H1 (cell line): ENCODE data around the gene ARHGEF19. TPM values are rescaled to one million over a fixed set of nuclear protein-coding genes. Genes with fewer than 3 reads are reported as not detected.

Experiments
- CTCF ChIP-seq, 3 experiments: IDR thresholded peaks; 1 replicate in 2 of 3; 2 replicates in 1 of 3; pipeline versions ENCODE4 v1.5.1 to v1.6.1; 2011; ENCODE audit warnings: low read length in 3 of 3, mild to moderate bottlenecking in 3 of 3, inconsistent platforms in 2 of 3, low read depth in 1 of 3, moderate library complexity in 1 of 3; ENCODE audit not compliant: insufficient read depth in 1 of 3; ENCODE audit errors: control extremely low read depth in 1 of 3
- GTF2F1 ChIP-seq: IDR thresholded peaks from 2 replicates; pipeline ENCODE4 v1.6.1; 2012; ENCODE audit warnings: low read depth, low read length, improper control_type of control experiment, borderline replicate concordance
- HDAC2 ChIP-seq, 2 experiments: fragments of 300-600 bp in 1 of 2; sonication (generic) in 1 of 2; IDR thresholded peaks; 2 replicates each; pipeline ENCODE4 v1.6.1; 2011 to 2012; ENCODE audit warnings: low read depth in 2 of 2, low read length in 2 of 2, mild to moderate bottlenecking in 2 of 2, moderate library complexity in 2 of 2, borderline replicate concordance in 1 of 2, inconsistent platforms in 1 of 2
- HDAC6 ChIP-seq: IDR thresholded peaks from one replicate; pipeline ENCODE4 v1.7.1; 2012; ENCODE audit warnings: low read depth, mild to moderate bottlenecking, inconsistent platforms, low read length, moderate library complexity
- JUND ChIP-seq: IDR thresholded peaks from 2 replicates; pipeline ENCODE4 v1.6.1; 2011; ENCODE audit warnings: mild to moderate bottlenecking, improper control_type of control experiment, low read length
- RNF2 ChIP-seq: fragments of 200-900, 300-1000 bp; sonication (generic); IDR thresholded peaks from 2 replicates; pipeline ENCODE4 v1.7.1; 2016; ENCODE audit warnings: borderline replicate concordance, low read depth, mild to moderate bottlenecking, antibody characterized with exemption, low read length; ENCODE audit not compliant: poor library complexity, severe bottlenecking; ENCODE audit errors: missing control alignments
- RXRA ChIP-seq: IDR thresholded peaks from 2 replicates; pipeline ENCODE4 v1.6.1; 2011; ENCODE audit warnings: low read depth, mild to moderate bottlenecking, low read length, moderate library complexity; ENCODE audit not compliant: insufficient read depth
- SUZ12 ChIP-seq: fragments of 200-600 bp; sonication (generic); IDR thresholded peaks from 2 replicates; pipeline ENCODE4 v1.6.1; 2012; ENCODE audit warnings: mild to moderate bottlenecking, inconsistent platforms, low read length, moderate library complexity, mixed read lengths
- polyA plus RNA-seq, 7 experiments: library from polyadenylated mRNA; depleted of rRNA in 3 of 7; stranded (reverse) in 5 of 7; unstranded in 2 of 7; fragments of >200 nt in 5 of 7; fragments of 200-250 nt in 2 of 7; gene quantifications; 1 replicate in 5 of 7; 2 replicates in 1 of 7; 4 replicates in 1 of 7; pipeline versions ENCODE4 v1.2.1 to v1.2.3, GENCODE V29; 2011 to 2013; ENCODE audit warnings: missing spikeins in 2 of 7, mixed read lengths in 2 of 7
- total RNA-seq: library from RNA; stranded (reverse); fragmentation: NEBNext Ultra II Directional; extraction: Animal tissue kit (Norgen Biotek cat#: 25700); gene quantifications from 2 replicates; pipeline ENCODE4 v1.2.1, GENCODE V29; 2021

Gene ARHGEF19
- total and polyA plus RNA-seq, 2 of the 8 experiments (the other 6 are each of a cell fraction or from before 2014, with no cell fraction given) = 47.5 to 56.4 TPM

- no peak for TF ChIP-seq RXRA
- TF ChIP-seq HDAC6 = no peak
- no peak for TF ChIP-seq GTF2F1
- no peak for TF ChIP-seq RNF2
- no peak for TF ChIP-seq JUND
- TF ChIP-seq HDAC2 (IDR thresholded peaks at IDR 0.05; ENCODE audit: borderline replicate concordance in 1 of 2, low read depth in 2 of 2, low read length in 2 of 2) = no peak
- peak in 1 of 3 experiments; percentile 20; a peak in 2 of 4 replicates for TF ChIP-seq CTCF (IDR thresholded peaks at IDR 0.05; ENCODE audit: control extremely low read depth in 1 of 3, insufficient read depth in 1 of 3, low read depth in 1 of 3, low read length in 3 of 3)
- no peak for TF ChIP-seq SUZ12
- TF ChIP-seq, all 59 proteins: peak for 4
Observed at GRCh38 chr1:16151196-16151994, 61.1 kb downstream of the ARHGEF19 start (continued).
